Measurements from ENCODE around the gene INTS11.
A peak's percentile ranks its signal among the peaks of the same experiment; 100 is the strongest.

GRCh38 chr1:1307261-1307922 lies 17.1 kb downstream of the INTS11 start:
- 0 out of 2 replicates have a peak, but pooled peaks have one; percentile 15 for TF ChIP-seq YY1 (tag by site-specific recombination; IDR thresholded peaks at IDR 0.05)
- no peak for TF ChIP-seq OVOL3 (tag by site-specific recombination; IDR thresholded peaks at IDR 0.05)

Data from HEK293 (cell line).